GM23338 (cell line): ENCODE data around the gene PFDN4. TPM values are rescaled to one million over a fixed set of nuclear protein-coding genes. Genes with fewer than 3 reads are reported as not detected.

Source experiments
- ATAC-seq: fragments of 200-7000 bp; cut with Tn5 transposase; 3 replicates; pipeline ENCODE4 v1.9.1; 2020
- DNase-seq: peaks from one replicate; pipeline ENCODE4 v3.0.0-alpha.2; 2015; ENCODE audit warnings: low spot score
- H2AFZ ChIP-seq: fragments of 200-600 bp; sonication (generic); 2 replicates; pipeline ENCODE4 v1.8.0; 2016; ENCODE audit warnings: antibody characterized with exemption, mild to moderate bottlenecking, moderate library complexity
- H3F3A ChIP-seq: fragments of 200-600 bp; sonication (generic); replicated peaks from 2 replicates; pipeline ENCODE4 v1.8.0; 2017; ENCODE audit warnings: antibody characterized with exemption, mixed run types, low read depth
- H3K27ac ChIP-seq: fragments of 200-600 bp; sonication (generic); 2 replicates; pipeline ENCODE4 v1.6.1; 2016; ENCODE audit warnings: low read depth
- H3K27me3 ChIP-seq: fragments of 200-600 bp; sonication (generic); 2 replicates; pipeline ENCODE4 v1.8.0; 2016; ENCODE audit warnings: mild to moderate bottlenecking, mixed run types, moderate library complexity; ENCODE audit not compliant: insufficient read depth
- H3K36me3 ChIP-seq: fragments of 200-600 bp; sonication (generic); 2 replicates; pipeline ENCODE4 v1.8.0; 2016; ENCODE audit warnings: mild to moderate bottlenecking; ENCODE audit not compliant: insufficient read depth
- H3K4me1 ChIP-seq: fragments of 200-600 bp; sonication (generic); 2 replicates; pipeline ENCODE4 v1.8.0; 2016; ENCODE audit warnings: mild to moderate bottlenecking, moderate library complexity; ENCODE audit not compliant: insufficient read depth
- H3K4me2 ChIP-seq: fragments of 200-600 bp; sonication (generic); 2 replicates; pipeline ENCODE4 v1.7.1; 2017; ENCODE audit warnings: mixed run types
- H3K4me3 ChIP-seq: fragments of 200-600 bp; sonication (generic); 2 replicates; pipeline ENCODE4 v1.6.1; 2016; ENCODE audit warnings: mixed run types
- H3K79me2 ChIP-seq: fragments of 200-600 bp; sonication (generic); replicated peaks from 2 replicates; pipeline ENCODE4 v1.8.0; 2017; ENCODE audit warnings: mild to moderate bottlenecking; ENCODE audit not compliant: insufficient read depth
- H3K9me2 ChIP-seq: fragments of 200-600 bp; sonication (generic); 2 replicates; pipeline ENCODE4 v1.8.0; 2017; ENCODE audit not compliant: insufficient read depth
- H4K20me1 ChIP-seq: fragments of 200-600 bp; sonication (generic); replicated peaks from 2 replicates; pipeline ENCODE4 v1.8.0; 2017; ENCODE audit warnings: mild to moderate bottlenecking; ENCODE audit not compliant: insufficient read depth
- H3K27ac Mint-ChIP-seq: 2 replicates; pipeline ENCODE4 v1.8.0; 2020; ENCODE audit warnings: inconsistent platforms, mild to moderate bottlenecking, moderate library complexity, mixed read lengths
- H3K27me3 Mint-ChIP-seq: 3 replicates; pipeline ENCODE4 v1.8.0; 2022; ENCODE audit warnings: low read depth, mild to moderate bottlenecking, moderate library complexity, mixed read lengths, inconsistent platforms; ENCODE audit not compliant: insufficient read depth, poor library complexity
- H3K36me3 Mint-ChIP-seq: 3 replicates; pipeline ENCODE4 v1.8.0; 2021; ENCODE audit warnings: low read depth, mild to moderate bottlenecking, inconsistent platforms, moderate library complexity, mixed read lengths
- H3K4me1 Mint-ChIP-seq: 3 replicates; pipeline ENCODE4 v1.8.0; 2020; ENCODE audit warnings: mild to moderate bottlenecking, inconsistent platforms, mixed read lengths
- H3K4me3 Mint-ChIP-seq: 3 replicates; pipeline ENCODE4 v1.8.0; 2021; ENCODE audit warnings: moderate library complexity, mild to moderate bottlenecking, inconsistent platforms, mixed read lengths
- H3K9me3 Mint-ChIP-seq: 3 replicates; pipeline ENCODE4 v1.8.0; 2020; ENCODE audit warnings: moderate library complexity, mild to moderate bottlenecking, inconsistent platforms, mixed read lengths
- CREB1 ChIP-seq: fragments of 250-450 bp; sonication (Bioruptor Pico); IDR thresholded peaks from 2 replicates; pipeline ENCODE4 v1.5.0; 2020; ENCODE audit warnings: low read depth, mild to moderate bottlenecking, moderate library complexity
- EZH2 ChIP-seq: fragments of 200-600 bp; sonication (generic); IDR thresholded peaks from one replicate; pipeline ENCODE4 v1.8.0; 2017; ENCODE audit warnings: antibody characterized with exemption, mild to moderate bottlenecking, low read depth; ENCODE audit not compliant: unreplicated experiment
- EZH2phosphoT487 ChIP-seq: fragments of 200-600 bp; sonication (generic); IDR thresholded peaks from one replicate; pipeline ENCODE4 v1.8.1; 2018; ENCODE audit warnings: antibody characterized with exemption; ENCODE audit not compliant: unreplicated experiment
- JUNB ChIP-seq: IDR thresholded peaks from one replicate; pipeline ENCODE4 v1.6.1; 2016; ENCODE audit warnings: antibody characterized with exemption; ENCODE audit not compliant: unreplicated experiment
- NANOG ChIP-seq: IDR thresholded peaks from 2 replicates; pipeline ENCODE4 v1.6.1; 2016; ENCODE audit warnings: antibody characterized with exemption, borderline replicate concordance
- POLR2AphosphoS5 ChIP-seq: IDR thresholded peaks from 2 replicates; pipeline ENCODE4 v1.6.1; 2016; ENCODE audit warnings: antibody characterized with exemption, low read depth
- STAT1 ChIP-seq: IDR thresholded peaks from one replicate; pipeline ENCODE4 v1.6.1; 2016; ENCODE audit warnings: antibody characterized with exemption; ENCODE audit not compliant: unreplicated experiment
- ZNF114 ChIP-seq: fragments of 250-450 bp; sonication (Bioruptor Pico); IDR thresholded peaks from 2 replicates; pipeline ENCODE4 v1.5.0; 2020; ENCODE audit warnings: mild to moderate bottlenecking, moderate library complexity
- ZNF331 ChIP-seq: fragments of 250-450 bp; sonication (Bioruptor Pico); IDR thresholded peaks from 2 replicates; pipeline ENCODE4 v1.5.0; 2020; ENCODE audit warnings: low read depth, mild to moderate bottlenecking, moderate library complexity
- polyA plus RNA-seq: library from polyadenylated mRNA; unstranded; fragments of >200 nt; fragmentation: Nextera tagmentation; extraction: Ambion mirVana; gene quantifications from 2 replicates; pipeline ENCODE4 v1.2.1, GENCODE V29; 2016
- total RNA-seq: library from RNA; depleted of rRNA; stranded (reverse); fragments of >200 nt; shearing (Covaris generic); gene quantifications from 2 replicates; pipeline ENCODE4 v1.2.3, GENCODE V29; 2014
- TF ChIP-seq, protein P1 (sequence below): IDR thresholded peaks from one replicate; pipeline ENCODE4 v1.6.1; 2018; ENCODE audit warnings: antibody characterized with exemption; ENCODE audit not compliant: unreplicated experiment
- TF ChIP-seq, protein P2 (sequence below): fragments of 250-450 bp; sonication (Bioruptor Pico); IDR thresholded peaks from 2 replicates; pipeline ENCODE4 v1.5.0; 2020; ENCODE audit warnings: mild to moderate bottlenecking, moderate library complexity
- TF ChIP-seq, protein P3 (sequence below), 2 experiments: fragments of 200-600 bp in 1 of 2; sonication (generic) in 1 of 2; conservative IDR thresholded peaks; 2 replicates each; pipeline versions ENCODE4 v1.5.1 to v1.6.1; 2016 to 2017; ENCODE audit warnings: antibody characterized with exemption in 2 of 2, low read depth in 2 of 2, mild to moderate bottlenecking in 2 of 2, moderate library complexity in 1 of 2
- TF ChIP-seq, protein P4 (sequence below): IDR thresholded peaks from 2 replicates; pipeline ENCODE4 v1.6.1; 2016; ENCODE audit warnings: antibody characterized with exemption

The PFDN4 gene
- total and polyA plus RNA-seq, 2 experiments from 2014 or later = 105 to 477 TPM

DNA sequence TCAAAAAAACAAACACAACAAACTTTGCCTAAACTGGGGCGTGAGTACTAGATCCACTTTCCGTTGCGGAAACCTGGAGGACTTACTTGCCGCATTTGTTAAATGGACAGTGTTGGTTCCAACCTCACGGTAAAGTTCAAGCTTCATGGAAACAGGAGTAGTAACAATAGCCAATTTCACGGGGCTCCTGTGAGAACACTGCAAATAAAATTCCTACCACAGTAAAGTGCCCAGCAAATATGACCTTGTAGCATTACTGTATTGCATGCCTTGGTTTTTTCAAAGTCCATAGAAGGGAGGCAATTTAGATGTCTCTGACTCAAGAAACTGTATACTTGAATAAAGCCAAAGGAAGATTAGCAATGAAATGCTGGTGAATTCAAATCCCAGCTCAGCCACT lies 30.5 kb upstream of the PFDN4 start:
- no peak for DNase-seq
- no peak overlapping the region for H3K4me3 Mint-ChIP-seq
- Histone ChIP-seq H3K36me3 (no peaks in the 10 kb centered on the region), H3K9me2 (no peaks in the 10 kb centered on the region), H3K4me1 (peaks cover 14% of the 10 kb centered on the region), H3K4me3 (no peak overlapping the region), H3K27ac (no peak overlapping the region), H4K20me1 (no peaks in the 10 kb centered on the region), H2AFZ (no peak overlapping the region), H3K27me3 (peaks cover 44% of the 10 kb centered on the region), H3K4me2 (no peak overlapping the region), H3K79me2 (no peaks in the 10 kb centered on the region), H3F3A (no peaks in the 10 kb centered on the region)
- peaks cover 3% of the 10 kb centered on the region; the same call in 1 of the 3 replicates for H3K9me3 Mint-ChIP-seq
- H3K27ac Mint-ChIP-seq = no peak overlapping the region
- no peak for ATAC-seq
- H3K27me3 Mint-ChIP-seq = peaks cover 35% of the 10 kb centered on the region
- H3K4me1 Mint-ChIP-seq = peaks cover 14% of the 10 kb centered on the region; the same call in 2 of the 3 replicates
- TF ChIP-seq, protein P1, sequence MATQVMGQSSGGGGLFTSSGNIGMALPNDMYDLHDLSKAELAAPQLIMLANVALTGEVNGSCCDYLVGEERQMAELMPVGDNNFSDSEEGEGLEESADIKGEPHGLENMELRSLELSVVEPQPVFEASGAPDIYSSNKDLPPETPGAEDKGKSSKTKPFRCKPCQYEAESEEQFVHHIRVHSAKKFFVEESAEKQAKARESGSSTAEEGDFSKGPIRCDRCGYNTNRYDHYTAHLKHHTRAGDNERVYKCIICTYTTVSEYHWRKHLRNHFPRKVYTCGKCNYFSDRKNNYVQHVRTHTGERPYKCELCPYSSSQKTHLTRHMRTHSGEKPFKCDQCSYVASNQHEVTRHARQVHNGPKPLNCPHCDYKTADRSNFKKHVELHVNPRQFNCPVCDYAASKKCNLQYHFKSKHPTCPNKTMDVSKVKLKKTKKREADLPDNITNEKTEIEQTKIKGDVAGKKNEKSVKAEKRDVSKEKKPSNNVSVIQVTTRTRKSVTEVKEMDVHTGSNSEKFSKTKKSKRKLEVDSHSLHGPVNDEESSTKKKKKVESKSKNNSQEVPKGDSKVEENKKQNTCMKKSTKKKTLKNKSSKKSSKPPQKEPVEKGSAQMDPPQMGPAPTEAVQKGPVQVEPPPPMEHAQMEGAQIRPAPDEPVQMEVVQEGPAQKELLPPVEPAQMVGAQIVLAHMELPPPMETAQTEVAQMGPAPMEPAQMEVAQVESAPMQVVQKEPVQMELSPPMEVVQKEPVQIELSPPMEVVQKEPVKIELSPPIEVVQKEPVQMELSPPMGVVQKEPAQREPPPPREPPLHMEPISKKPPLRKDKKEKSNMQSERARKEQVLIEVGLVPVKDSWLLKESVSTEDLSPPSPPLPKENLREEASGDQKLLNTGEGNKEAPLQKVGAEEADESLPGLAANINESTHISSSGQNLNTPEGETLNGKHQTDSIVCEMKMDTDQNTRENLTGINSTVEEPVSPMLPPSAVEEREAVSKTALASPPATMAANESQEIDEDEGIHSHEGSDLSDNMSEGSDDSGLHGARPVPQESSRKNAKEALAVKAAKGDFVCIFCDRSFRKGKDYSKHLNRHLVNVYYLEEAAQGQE = no peak
- TF ChIP-seq, protein P2, sequence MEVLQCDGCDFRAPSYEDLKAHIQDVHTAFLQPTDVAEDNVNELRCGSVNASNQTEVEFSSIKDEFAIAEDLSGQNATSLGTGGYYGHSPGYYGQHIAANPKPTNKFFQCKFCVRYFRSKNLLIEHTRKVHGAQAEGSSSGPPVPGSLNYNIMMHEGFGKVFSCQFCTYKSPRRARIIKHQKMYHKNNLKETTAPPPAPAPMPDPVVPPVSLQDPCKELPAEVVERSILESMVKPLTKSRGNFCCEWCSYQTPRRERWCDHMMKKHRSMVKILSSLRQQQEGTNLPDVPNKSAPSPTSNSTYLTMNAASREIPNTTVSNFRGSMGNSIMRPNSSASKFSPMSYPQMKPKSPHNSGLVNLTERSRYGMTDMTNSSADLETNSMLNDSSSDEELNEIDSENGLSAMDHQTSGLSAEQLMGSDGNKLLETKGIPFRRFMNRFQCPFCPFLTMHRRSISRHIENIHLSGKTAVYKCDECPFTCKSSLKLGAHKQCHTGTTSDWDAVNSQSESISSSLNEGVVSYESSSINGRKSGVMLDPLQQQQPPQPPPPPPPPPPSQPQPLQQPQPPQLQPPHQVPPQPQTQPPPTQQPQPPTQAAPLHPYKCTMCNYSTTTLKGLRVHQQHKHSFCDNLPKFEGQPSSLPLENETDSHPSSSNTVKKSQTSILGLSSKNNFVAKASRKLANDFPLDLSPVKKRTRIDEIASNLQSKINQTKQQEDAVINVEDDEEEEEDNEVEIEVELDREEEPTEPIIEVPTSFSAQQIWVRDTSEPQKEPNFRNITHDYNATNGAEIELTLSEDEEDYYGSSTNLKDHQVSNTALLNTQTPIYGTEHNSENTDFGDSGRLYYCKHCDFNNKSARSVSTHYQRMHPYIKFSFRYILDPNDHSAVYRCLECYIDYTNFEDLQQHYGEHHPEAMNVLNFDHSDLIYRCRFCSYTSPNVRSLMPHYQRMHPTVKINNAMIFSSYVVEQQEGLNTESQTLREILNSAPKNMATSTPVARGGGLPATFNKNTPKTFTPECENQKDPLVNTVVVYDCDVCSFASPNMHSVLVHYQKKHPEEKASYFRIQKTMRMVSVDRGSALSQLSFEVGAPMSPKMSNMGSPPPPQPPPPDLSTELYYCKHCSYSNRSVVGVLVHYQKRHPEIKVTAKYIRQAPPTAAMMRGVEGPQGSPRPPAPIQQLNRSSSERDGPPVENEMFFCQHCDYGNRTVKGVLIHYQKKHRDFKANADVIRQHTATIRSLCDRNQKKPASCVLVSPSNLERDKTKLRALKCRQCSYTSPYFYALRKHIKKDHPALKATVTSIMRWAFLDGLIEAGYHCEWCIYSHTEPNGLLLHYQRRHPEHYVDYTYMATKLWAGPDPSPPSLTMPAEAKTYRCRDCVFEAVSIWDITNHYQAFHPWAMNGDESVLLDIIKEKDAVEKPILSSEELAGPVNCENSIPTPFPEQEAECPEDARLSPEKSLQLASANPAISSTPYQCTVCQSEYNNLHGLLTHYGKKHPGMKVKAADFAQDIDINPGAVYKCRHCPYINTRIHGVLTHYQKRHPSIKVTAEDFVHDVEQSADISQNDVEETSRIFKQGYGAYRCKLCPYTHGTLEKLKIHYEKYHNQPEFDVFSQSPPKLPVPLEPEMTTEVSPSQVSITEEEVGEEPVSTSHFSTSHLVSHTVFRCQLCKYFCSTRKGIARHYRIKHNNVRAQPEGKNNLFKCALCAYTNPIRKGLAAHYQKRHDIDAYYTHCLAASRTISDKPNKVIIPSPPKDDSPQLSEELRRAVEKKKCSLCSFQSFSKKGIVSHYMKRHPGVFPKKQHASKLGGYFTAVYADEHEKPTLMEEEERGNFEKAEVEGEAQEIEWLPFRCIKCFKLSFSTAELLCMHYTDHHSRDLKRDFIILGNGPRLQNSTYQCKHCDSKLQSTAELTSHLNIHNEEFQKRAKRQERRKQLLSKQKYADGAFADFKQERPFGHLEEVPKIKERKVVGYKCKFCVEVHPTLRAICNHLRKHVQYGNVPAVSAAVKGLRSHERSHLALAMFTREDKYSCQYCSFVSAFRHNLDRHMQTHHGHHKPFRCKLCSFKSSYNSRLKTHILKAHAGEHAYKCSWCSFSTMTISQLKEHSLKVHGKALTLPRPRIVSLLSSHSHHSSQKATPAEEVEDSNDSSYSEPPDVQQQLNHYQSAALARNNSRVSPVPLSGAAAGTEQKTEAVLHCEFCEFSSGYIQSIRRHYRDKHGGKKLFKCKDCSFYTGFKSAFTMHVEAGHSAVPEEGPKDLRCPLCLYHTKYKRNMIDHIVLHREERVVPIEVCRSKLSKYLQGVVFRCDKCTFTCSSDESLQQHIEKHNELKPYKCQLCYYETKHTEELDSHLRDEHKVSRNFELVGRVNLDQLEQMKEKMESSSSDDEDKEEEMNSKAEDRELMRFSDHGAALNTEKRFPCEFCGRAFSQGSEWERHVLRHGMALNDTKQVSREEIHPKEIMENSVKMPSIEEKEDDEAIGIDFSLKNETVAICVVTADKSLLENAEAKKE (CRISPR knock-in tag) = no peak
- TF ChIP-seq JUNB (no peak), EZH2 (no peak), POLR2AphosphoS5 (no peak), NANOG (no peak), ZNF331 (CRISPR knock-in tag) (no peak), ZNF114 (CRISPR knock-in tag) (no peak), EZH2phosphoT487 (no peak), STAT1 (no peak), CREB1 (CRISPR knock-in tag) (no peak)
- TF ChIP-seq, protein P3, sequence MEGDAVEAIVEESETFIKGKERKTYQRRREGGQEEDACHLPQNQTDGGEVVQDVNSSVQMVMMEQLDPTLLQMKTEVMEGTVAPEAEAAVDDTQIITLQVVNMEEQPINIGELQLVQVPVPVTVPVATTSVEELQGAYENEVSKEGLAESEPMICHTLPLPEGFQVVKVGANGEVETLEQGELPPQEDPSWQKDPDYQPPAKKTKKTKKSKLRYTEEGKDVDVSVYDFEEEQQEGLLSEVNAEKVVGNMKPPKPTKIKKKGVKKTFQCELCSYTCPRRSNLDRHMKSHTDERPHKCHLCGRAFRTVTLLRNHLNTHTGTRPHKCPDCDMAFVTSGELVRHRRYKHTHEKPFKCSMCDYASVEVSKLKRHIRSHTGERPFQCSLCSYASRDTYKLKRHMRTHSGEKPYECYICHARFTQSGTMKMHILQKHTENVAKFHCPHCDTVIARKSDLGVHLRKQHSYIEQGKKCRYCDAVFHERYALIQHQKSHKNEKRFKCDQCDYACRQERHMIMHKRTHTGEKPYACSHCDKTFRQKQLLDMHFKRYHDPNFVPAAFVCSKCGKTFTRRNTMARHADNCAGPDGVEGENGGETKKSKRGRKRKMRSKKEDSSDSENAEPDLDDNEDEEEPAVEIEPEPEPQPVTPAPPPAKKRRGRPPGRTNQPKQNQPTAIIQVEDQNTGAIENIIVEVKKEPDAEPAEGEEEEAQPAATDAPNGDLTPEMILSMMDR (conservative IDR thresholded peaks at IDR 0.05; ENCODE audit: low read depth in 2 of 2) = no peak
- TF ChIP-seq, protein P4, sequence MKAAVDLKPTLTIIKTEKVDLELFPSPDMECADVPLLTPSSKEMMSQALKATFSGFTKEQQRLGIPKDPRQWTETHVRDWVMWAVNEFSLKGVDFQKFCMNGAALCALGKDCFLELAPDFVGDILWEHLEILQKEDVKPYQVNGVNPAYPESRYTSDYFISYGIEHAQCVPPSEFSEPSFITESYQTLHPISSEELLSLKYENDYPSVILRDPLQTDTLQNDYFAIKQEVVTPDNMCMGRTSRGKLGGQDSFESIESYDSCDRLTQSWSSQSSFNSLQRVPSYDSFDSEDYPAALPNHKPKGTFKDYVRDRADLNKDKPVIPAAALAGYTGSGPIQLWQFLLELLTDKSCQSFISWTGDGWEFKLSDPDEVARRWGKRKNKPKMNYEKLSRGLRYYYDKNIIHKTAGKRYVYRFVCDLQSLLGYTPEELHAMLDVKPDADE = no peak
- H3K36me3 Mint-ChIP-seq = no peaks in the 10 kb centered on the region
